Stimulated activated naive CD8-positive, alpha-beta T cell treated with anti-CD3 and anti-CD28 coated beads, Interleukin-15, Interleukin-2, amounts not matched to agents 100 ng/mL and 50 ng/mL, for 24 hours (primary cell): ENCODE results near the gene VASN.
A peak's percentile ranks its signal among the peaks of the same experiment; 100 is the strongest.

Experiments used
- H3K27ac Mint-ChIP-seq: one replicate; pipeline ENCODE4 v1.8.0; 2021; ENCODE audit warnings: mild to moderate bottlenecking, mixed read lengths
- H3K27me3 Mint-ChIP-seq: one replicate; pipeline ENCODE4 v1.8.0; 2021; ENCODE audit warnings: mixed read lengths
- H3K36me3 Mint-ChIP-seq: one replicate; pipeline ENCODE4 v1.8.0; 2021; ENCODE audit warnings: low read depth, mixed read lengths
- H3K4me1 Mint-ChIP-seq: one replicate; pipeline ENCODE4 v1.8.0; 2021; ENCODE audit warnings: low read depth, mixed read lengths
- H3K4me3 Mint-ChIP-seq: one replicate; pipeline ENCODE4 v1.8.0; 2021; ENCODE audit warnings: mild to moderate bottlenecking, mixed read lengths
- H3K9me3 Mint-ChIP-seq: one replicate; pipeline ENCODE4 v1.8.0; 2021; ENCODE audit warnings: mixed read lengths

VASN gene

GRCh38 chr16:4344983-4345835 lies 26.4 kb upstream of the VASN start:
- Mint-ChIP-seq H3K27ac (no peak overlapping the region), H3K4me1 (peaks cover 22% of the 10 kb centered on the region), H3K36me3 (peaks cover 5% of the 10 kb centered on the region), H3K4me3 (no peak overlapping the region), H3K27me3 (no peaks in the 10 kb centered on the region), H3K9me3 (no peaks in the 10 kb centered on the region)

- H3K36me3 Mint-ChIP-seq = peaks cover 5% of the 10 kb centered on the region
- H3K27me3 Mint-ChIP-seq = no peaks in the 10 kb centered on the region
- H3K9me3 Mint-ChIP-seq = no peaks in the 10 kb centered on the region
- no peak overlapping the region for H3K4me3 Mint-ChIP-seq
- H3K27ac Mint-ChIP-seq = peak overlapping the region; percentile 45
- peaks cover 25% of the 10 kb centered on the region for H3K4me1 Mint-ChIP-seq
Observed at GRCh38 chr16:4345836-4346781, 25.5 kb upstream of the VASN start.

DNA sequence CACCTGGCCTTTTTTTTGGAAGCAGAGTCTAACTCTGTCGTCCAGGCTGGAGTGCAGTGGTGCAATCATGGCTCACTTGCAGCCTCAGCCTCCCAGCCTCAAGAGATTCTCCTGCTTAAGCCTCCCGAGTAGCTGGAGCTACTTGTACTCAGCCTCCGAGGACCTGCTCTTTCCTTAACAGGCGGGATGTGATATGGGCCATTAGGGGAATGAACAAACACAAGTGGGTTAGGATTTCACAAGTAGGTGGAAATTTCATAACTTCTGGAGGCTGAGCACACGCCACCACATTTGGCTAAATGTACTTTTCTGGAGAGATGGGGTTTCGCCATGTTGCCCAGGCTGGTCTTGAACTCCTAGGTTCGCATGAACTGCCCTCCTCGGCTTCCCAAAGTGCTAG lies 24.6 kb upstream of the VASN start:
- Mint-ChIP-seq H3K27ac (peak overlapping the region; percentile 19), H3K27me3 (no peaks in the 10 kb centered on the region), H3K9me3 (no peaks in the 10 kb centered on the region), H3K4me1 (peaks cover 33% of the 10 kb centered on the region), H3K4me3 (no peak overlapping the region), H3K36me3 (peaks cover 5% of the 10 kb centered on the region)

GRCh38 chr16:4347765-4348509 lies 23.7 kb upstream of the VASN start:
- no peak overlapping the region for H3K4me3 Mint-ChIP-seq
- H3K27ac Mint-ChIP-seq = no peak overlapping the region
- H3K27me3 Mint-ChIP-seq = no peaks in the 10 kb centered on the region
- H3K9me3 Mint-ChIP-seq = no peaks in the 10 kb centered on the region
- peaks cover 5% of the 10 kb centered on the region for H3K36me3 Mint-ChIP-seq
- peaks cover 33% of the 10 kb centered on the region for H3K4me1 Mint-ChIP-seq

DNA sequence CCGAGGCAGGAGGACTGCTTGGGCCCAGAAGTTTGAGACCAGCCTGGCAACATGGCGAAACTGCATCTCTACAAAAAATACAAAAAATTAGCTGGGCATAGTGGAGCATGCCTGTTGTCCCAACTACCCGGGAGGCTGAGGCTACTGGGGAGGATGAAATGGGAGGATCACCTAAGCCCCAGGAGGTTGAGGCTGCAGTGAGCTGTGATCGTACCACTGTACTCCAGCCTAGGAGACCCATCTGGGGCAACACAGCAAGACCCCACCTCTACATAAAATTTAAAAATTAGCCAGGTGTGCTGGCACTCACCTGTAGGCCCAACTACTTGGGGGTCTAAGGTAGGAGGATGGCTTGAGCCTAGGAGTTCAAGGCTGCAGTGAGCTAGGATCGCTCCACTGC lies 22.3 kb upstream of the VASN start:
- H3K4me1 Mint-ChIP-seq = peaks cover 33% of the 10 kb centered on the region
- no peaks in the 10 kb centered on the region for H3K9me3 Mint-ChIP-seq
- H3K27ac Mint-ChIP-seq = no peak overlapping the region
- peak overlapping the region; percentile 65 for H3K4me3 Mint-ChIP-seq
- peaks cover 5% of the 10 kb centered on the region for H3K36me3 Mint-ChIP-seq
- H3K27me3 Mint-ChIP-seq = no peaks in the 10 kb centered on the region

DNA sequence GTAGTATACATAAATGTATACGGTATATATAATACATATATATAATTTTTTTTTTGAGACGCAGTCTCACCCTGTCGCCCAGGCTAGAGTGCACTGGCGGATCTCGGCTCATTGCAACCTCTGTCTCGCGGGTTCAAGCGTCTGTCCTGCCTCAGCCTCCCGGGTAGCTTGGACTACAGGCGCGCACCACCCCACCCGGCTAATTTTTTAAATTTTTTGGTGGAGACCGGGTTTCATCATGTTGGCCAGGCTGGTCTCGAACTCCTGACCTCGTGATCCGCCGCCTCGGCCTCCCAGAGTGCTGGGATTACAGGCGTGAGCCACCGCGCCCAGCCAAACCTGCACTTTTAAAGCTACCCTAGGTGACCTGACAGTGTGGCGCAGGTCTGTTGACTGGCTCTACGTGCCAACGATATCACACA lies 21.3 kb upstream of the VASN start:
- no peaks in the 10 kb centered on the region for H3K9me3 Mint-ChIP-seq
- H3K4me1 Mint-ChIP-seq = peaks cover 33% of the 10 kb centered on the region
- peaks cover 5% of the 10 kb centered on the region for H3K36me3 Mint-ChIP-seq
- no peaks in the 10 kb centered on the region for H3K27me3 Mint-ChIP-seq
- H3K27ac Mint-ChIP-seq = peak overlapping the region; percentile 91
- peak overlapping the region; percentile 96 for H3K4me3 Mint-ChIP-seq

DNA sequence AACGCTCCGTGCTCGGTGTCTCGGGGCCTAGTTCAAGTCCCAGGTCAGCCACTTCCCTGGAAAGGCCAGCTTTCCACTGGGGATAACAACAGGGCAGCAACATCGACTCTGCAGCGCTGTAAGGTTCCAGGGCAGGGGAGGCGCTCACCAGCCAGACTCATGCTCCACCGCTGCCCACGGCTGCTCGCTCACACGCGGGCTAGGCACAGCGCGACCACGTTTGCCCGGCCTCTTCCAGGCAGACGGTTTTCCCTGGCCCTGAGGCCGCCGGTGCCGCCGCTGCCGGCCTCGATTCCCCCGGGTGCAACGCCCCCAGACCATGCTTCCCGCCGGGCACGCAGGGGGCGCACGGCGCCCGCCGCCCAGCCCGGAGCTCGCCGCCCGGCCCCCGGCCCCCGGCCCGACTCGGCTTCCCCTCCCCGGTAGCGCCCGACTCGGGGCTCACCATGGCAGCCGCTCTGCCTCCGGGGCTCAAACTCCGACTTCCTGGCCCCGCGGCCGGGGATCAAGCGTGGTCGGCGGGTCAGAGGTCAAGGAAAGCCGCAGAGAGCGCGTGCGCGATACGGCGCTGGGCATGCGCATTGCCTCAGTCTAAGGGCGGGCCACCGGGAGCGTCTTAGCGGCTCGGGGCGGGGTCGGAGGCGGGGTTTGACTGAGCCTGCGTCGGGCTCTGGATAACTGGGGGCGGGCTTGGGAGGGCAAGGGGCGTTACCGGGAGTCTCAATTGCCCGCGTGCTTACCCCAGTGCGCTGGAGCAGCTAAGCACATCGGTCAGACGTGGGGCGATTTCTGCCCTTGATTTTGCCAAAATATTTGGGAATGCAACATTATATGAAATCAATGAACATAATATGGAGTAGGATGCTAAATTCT lies 20.6 kb upstream of the VASN start, which contains the start of gene PAM16:
Gene PAM16, minus strand, starts transcription at position 535 of the 873 bp plus-strand sequence. Its CDS starts 87 bp downstream, at position 448.
- peaks cover 5% of the 10 kb centered on the region for H3K36me3 Mint-ChIP-seq
- no peaks in the 10 kb centered on the region for H3K9me3 Mint-ChIP-seq
- H3K4me1 Mint-ChIP-seq = peaks cover 33% of the 10 kb centered on the region
- peak within 1 kb of the TSS; percentile 91 for H3K27ac Mint-ChIP-seq
- peak within 1 kb of the TSS; percentile 96 for H3K4me3 Mint-ChIP-seq
- no peaks in the 10 kb centered on the region for H3K27me3 Mint-ChIP-seq

- Mint-ChIP-seq H3K4me3 (peak overlapping the region; percentile 96), H3K27me3 (no peaks in the 10 kb centered on the region), H3K4me1 (peaks cover 33% of the 10 kb centered on the region), H3K36me3 (peaks cover 5% of the 10 kb centered on the region), H3K9me3 (no peaks in the 10 kb centered on the region), H3K27ac (peak overlapping the region; percentile 91)
Observed at GRCh38 chr16:4351880-4352279, 19.8 kb upstream of the VASN start.

DNA sequence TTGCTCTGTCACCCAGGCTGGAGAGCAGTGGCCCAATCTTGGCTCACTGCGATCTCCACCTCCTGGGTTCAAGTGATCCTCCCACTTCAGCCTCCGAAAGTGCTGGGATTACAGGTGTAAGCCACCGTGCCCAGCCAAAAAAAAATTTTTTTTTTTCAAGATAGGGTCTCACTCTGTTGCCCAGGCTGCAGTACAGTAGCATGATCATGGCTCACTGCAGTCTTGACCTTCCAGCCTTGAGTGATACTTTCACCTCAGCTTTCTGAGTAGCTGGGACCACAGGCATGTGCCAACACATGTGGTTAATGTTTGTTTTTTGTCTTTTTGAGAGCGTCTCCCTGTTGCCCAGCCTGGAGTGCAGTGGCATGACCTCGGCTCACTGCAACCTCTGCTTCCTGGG lies 18.8 kb upstream of the VASN start:
- Mint-ChIP-seq H3K4me1 (peaks cover 28% of the 10 kb centered on the region), H3K27ac (no peak overlapping the region), H3K36me3 (peaks cover 5% of the 10 kb centered on the region), H3K9me3 (no peaks in the 10 kb centered on the region), H3K27me3 (no peaks in the 10 kb centered on the region), H3K4me3 (no peak overlapping the region)

GRCh38 chr16:4353675-4354074 lies 18.0 kb upstream of the VASN start:
- H3K27ac Mint-ChIP-seq = no peak overlapping the region
- no peaks in the 10 kb centered on the region for H3K36me3 Mint-ChIP-seq
- H3K27me3 Mint-ChIP-seq = no peaks in the 10 kb centered on the region
- no peaks in the 10 kb centered on the region for H3K9me3 Mint-ChIP-seq
- H3K4me3 Mint-ChIP-seq = no peak overlapping the region
- peaks cover 20% of the 10 kb centered on the region for H3K4me1 Mint-ChIP-seq

DNA sequence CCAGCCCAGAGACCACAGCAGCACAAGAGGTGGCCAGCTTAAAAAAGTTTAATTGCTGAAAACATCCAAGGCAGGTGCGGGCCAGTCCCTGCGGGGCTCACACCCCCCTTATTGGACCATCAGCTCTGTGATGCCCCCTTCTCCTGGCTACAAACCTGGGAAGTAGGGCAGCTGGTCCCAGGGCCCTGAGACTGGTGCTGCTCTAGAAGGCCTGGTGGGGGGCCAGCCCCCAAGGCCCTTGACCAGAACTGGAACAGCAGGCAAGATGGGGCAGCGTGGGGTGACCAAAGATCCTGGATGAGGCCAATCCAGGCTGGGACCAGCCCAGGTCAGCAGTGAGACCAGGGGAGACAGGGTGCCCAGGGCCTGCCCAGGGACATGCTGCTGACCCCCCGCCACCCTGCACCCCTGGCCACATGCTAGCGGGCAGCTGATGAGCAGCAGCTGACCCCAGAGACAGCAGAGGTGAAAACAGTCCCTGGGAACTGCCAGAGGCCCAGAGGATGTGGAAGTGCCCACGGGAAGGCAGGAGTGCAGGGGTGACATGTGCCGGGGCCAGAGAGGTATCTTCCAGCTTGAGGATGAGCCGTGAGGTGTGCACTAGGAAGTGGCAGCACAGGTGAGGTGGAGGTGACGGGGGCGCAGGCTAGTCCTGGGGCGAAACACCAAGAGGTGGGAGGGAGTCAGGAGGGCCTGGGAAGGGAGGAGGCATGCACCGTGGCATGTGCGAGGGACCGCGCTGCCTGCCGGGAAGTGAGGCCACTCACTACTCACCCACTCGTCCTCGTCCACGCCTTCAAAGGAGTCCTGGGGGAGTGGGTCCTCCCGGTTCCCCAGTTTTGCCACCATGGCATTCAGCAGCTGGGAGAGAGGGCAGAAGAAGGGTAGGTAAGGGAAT lies 16.9 kb upstream of the VASN start:
- Mint-ChIP-seq H3K4me1 (peaks cover 14% of the 10 kb centered on the region), H3K27me3 (no peaks in the 10 kb centered on the region), H3K9me3 (no peaks in the 10 kb centered on the region), H3K36me3 (peaks cover 4% of the 10 kb centered on the region), H3K27ac (no peak overlapping the region), H3K4me3 (no peak overlapping the region)

GRCh38 chr16:4356820-4357219 lies 14.8 kb upstream of the VASN start:
- H3K36me3 Mint-ChIP-seq = peaks cover 4% of the 10 kb centered on the region
- peaks cover 2% of the 10 kb centered on the region for H3K4me1 Mint-ChIP-seq
- no peak overlapping the region for H3K27ac Mint-ChIP-seq
- H3K4me3 Mint-ChIP-seq = no peak overlapping the region
- no peaks in the 10 kb centered on the region for H3K9me3 Mint-ChIP-seq
- H3K27me3 Mint-ChIP-seq = no peaks in the 10 kb centered on the region

DNA sequence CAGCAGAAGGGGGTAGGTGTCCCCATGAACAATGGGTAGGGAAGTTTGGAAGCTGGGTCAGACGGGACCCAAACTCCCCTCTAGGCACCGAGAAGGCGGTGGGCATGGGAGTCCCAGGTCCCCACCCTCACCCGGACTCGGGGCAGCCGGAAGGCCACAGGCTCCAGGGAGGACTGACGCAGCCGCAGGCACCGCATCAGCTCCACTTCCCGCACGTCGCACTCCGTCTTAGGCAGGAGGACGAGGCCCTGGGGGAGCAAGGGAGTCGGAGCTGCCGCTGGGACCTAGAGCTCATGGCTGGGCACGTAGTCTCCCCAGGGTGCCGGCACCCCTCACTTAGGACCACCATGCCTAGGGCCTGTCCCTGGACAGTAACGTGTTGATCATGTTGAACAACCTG lies 13.4 kb upstream of the VASN start:
- H3K4me3 Mint-ChIP-seq = no peak overlapping the region
- no peaks in the 10 kb centered on the region for H3K4me1 Mint-ChIP-seq
- no peaks in the 10 kb centered on the region for H3K9me3 Mint-ChIP-seq
- peaks cover 8% of the 10 kb centered on the region for H3K36me3 Mint-ChIP-seq
- no peak overlapping the region for H3K27ac Mint-ChIP-seq
- H3K27me3 Mint-ChIP-seq = no peaks in the 10 kb centered on the region
